Glomerular endothelial cell (primary cell): ENCODE results near the gene NELFCD. TPM values are rescaled to one million over a fixed set of nuclear protein-coding genes. Genes with fewer than 3 reads are reported as not detected.
"Not testable (repeated sequence)": the region's sequence is repeated elsewhere in the genome, so short reads cannot be mapped to it uniquely, and the experiment has no call there.

ENCODE experiments used
- DNase-seq: peaks from one replicate; pipeline ENCODE4 v3.0.0-alpha.2; 2011; ENCODE audit warnings: low read depth, low spot score; ENCODE audit errors: extremely low read depth
- total RNA-seq: library from RNA; depleted of rRNA; stranded (reverse); fragments of >200 nt; gene quantifications from 2 replicates; pipeline ENCODE4 v1.2.3, GENCODE V29; 2015

The NELFCD gene, protein sequence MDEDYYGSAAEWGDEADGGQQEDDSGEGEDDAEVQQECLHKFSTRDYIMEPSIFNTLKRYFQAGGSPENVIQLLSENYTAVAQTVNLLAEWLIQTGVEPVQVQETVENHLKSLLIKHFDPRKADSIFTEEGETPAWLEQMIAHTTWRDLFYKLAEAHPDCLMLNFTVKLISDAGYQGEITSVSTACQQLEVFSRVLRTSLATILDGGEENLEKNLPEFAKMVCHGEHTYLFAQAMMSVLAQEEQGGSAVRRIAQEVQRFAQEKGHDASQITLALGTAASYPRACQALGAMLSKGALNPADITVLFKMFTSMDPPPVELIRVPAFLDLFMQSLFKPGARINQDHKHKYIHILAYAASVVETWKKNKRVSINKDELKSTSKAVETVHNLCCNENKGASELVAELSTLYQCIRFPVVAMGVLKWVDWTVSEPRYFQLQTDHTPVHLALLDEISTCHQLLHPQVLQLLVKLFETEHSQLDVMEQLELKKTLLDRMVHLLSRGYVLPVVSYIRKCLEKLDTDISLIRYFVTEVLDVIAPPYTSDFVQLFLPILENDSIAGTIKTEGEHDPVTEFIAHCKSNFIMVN
- total RNA-seq: 38.2 and 49.2 TPM in 2 replicates

DNA sequence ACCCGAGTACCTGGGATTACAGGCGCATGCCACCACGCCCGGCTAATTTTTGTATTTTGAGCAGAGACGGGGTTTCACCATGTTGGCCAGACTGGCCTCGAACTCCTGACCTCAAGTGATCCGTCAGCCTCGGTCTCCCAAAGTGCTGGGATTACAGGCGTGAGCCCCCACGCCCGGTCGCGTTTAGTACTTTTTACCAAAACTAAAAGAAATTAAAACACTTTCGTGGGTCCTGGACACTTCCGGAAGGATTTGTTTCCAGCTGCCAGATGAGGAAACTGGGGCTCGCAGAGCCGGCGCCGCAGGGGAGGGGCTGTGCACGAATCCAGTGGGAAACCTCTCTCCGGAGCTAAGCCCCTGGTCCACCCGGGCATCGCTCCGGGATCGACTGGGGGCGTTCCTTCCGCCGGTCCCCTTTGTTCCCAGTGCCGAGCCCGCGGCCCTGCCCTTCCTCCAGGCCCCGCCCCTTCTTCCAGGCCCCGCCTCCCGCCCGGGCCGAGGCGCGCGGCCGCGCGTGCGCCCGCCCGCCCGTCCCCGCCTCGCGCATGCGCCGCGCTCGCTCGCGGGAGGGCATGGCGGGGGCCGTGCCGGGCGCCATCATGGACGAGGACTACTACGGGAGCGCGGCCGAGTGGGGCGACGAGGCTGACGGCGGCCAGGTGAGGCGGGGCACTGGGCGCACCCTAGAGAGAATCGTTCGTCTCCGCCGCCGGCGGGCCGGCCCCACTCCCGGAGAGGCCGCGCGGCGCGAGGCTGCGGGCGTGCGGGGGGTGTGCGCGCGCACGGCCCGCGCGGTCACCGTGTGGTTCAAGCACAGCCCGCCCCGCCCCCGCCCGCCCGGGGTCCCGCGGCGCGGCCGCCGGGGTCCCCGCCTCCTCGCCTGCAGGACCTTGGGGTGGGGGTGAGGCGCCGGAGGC is at the start of gene NELFCD:
Gene NELFCD, plus strand, starts transcription at position 546 of the 917 bp plus-strand sequence. Its CDS starts 54 bp downstream, at position 600.
- no peak for DNase-seq

GRCh38 chr20:58932170-58932569 is 48.9 kb upstream of the NELFCD start:
- no peak for DNase-seq

- no peak for DNase-seq
Measured at GRCh38 chr20:58938078-58938477, 43.0 kb upstream of the NELFCD start.

DNA sequence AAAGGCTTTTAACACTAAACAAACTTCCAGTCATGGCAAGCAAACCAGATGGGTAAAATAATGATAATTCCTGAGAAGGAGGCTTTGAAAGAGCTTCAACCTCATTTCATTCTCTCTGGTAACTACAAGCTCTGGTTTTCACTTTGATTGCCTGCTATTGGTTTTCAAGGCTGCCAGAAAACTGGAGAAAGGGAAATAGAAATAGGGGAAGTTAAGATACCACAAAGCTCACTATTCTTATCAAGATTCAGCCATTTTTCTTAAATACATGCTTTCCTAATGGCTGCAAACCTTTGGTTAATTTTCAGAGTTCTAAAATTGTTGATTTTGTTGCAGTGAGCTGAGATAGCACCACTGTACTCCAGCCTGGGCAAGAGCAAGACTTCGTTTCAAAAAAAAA is 42.5 kb upstream of the NELFCD start:
- DNase-seq: no peak

DNA sequence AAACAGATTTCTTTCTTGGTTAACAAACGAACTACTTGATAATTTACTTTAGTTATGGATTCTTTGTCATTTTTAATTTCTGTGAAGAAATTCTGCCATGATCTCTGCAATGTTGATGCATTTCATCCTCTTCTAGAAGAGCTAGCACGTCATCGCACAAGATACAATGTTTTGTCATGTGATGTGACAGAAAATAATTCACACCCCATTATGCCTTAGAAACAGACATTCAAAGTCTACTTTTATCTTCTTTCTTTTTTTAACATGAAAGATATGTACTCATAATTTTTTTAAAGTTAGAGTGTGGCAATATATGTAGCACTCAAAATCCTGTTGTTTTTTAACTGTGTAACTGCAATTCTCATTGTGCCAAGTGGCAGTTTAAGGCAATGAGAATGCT is 39.6 kb upstream of the NELFCD start:
- no peak for DNase-seq

DNA sequence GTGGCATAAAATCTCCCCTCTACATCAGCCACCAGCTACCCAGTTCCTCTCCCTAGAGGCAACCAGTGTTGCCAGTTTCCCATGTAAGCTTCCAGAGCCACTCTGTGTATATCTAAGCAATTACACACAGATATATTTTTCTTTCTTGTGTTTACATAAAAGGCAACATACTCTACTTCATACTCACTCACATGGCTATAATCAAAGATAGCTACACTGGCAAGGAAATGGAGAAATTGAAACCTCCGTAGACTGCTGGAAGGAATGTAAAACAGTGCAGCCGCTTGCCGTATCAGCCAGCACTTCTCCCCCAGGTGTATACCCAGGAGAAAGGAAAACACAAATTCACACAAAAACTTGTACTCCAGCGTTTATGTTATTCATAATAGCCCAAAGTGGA is 38.5 kb upstream of the NELFCD start:
- DNase-seq: no peak

- no peak for DNase-seq
Measured at GRCh38 chr20:58944610-58945009, 36.4 kb upstream of the NELFCD start.

GRCh38 chr20:58945965-58946631 is 35.0 kb upstream of the NELFCD start:
- DNase-seq: no peak

DNA sequence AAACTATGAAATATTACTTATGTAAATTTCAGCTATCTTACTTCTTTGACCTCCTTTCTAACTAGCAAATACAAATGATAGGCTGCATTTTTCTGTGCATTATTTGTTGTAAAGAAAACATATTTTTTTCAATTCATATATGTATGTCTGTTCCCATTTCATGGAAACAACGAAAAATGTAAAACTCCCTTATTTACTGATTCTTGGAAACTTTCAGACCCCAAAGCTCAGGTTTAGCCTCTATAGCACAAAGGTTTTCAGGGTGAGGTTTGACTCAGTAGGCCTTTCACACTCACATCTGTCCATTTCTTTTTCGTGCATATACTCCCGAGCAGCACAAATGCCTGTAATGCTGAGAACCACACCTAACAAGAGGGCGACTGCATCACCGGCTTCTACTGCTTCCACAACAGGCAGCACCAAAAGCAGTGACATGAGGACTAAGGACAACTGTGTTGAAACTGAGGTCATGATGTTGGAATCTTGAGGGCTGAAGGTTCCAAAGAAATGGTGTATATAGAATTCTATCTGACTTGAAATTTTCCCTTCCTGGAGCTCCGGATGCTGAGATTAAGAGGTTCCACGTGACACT is 33.2 kb upstream of the NELFCD start:
- DNase-seq: not testable (repeated sequence)

GRCh38 chr20:58950603-58951002 is 30.5 kb upstream of the NELFCD start:
- no peak for DNase-seq

GRCh38 chr20:58953050-58953449 is 28.0 kb upstream of the NELFCD start:
- no peak for DNase-seq

DNA sequence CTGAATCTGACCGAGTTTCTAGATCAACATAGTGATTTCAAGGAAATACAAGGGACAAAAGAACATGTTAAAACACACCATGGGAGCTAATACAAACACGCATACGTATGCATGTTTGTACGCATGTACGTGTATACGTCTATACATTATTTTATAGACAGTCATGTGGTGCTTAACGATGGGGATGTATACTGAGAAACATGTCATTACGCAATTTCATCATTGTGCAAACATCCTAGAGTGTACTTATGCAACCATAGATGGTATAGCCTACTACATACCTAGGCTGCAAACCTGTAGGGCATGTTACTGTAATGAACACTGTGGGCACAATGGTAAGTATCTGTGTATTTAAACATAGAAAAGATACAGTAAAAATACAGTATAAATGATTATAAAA is 25.0 kb upstream of the NELFCD start:
- DNase-seq: no peak

DNA sequence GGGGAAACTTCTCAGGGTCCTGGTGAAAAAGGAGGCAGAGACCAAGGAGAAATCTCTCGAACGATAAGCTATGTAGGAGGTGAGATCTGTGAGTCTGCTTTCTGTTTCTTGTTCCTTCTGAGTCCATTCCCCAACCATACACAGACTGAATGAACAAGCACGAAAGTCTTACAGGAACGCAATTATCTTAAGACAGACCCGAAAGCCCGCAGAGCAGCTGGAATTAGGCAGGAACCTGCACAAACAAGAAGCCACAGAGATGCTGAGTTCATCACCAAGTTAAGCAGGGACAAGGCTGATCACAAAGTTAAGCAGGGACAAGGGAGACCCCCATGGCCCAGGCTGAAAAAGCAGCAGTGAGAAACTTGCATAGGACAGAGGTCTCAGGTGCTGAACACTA is 21.4 kb upstream of the NELFCD start:
- DNase-seq: no peak

DNA sequence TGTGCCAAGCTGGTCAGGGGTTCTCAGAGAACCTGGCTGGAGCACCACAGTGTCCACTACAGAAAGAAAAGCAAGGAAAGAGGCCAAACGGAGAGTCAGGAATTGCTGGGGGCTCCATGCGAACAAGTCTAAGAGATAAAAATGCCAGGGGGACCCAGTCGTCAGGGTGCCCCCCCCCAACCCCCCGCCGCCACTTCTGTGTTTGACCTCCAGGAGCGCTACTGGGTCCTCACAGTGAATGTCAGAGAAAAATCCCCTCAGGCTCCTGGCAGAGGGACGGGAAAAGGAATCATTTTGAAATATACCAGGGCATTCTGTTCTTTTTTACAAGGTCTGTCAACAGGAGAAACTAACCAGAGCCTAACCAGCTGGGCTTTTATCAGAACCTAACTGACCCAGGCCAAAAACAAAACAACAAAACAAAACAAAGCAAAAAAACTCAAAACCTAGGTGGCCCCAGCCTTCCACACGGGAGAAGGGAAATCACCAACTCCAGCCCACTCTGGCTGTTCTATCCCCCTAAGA is 17.9 kb upstream of the NELFCD start:
- DNase-seq: no peak

- DNase-seq: not testable (repeated sequence)
Measured at GRCh38 chr20:58963922-58964321, 17.1 kb upstream of the NELFCD start.

- no peak for DNase-seq
Measured at GRCh38 chr20:58965270-58966064, 15.6 kb upstream of the NELFCD start.

- DNase-seq: no peak
Measured at GRCh38 chr20:58967652-58968429, 13.2 kb upstream of the NELFCD start.

DNA sequence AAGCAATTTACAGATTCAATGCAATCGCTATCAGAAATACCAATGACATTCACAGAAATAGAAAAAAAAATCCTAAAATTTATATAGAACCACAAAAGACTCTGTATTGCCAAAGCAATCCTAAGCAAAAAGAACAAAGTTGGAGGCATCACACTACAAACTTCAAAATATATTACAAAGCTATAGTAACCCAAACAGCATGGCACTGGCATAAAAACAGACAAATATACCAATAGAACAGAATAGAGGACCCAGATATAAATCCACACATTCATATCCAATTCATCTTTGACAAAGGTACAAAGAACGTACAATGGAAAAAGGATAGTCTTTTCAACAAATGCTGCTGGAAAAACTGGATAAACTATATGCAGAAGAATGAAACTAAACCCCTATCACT is 11.6 kb upstream of the NELFCD start:
- DNase-seq: no peak

- DNase-seq: no peak
Measured at GRCh38 chr20:58970146-58970545, 10.9 kb upstream of the NELFCD start.
